HG03280 (cell line): Measurements from ENCODE around the gene ATP8A1.
"Not testable (repeated sequence)": the region's sequence is repeated elsewhere in the genome, so short reads cannot be mapped to it uniquely, and the experiment has no call there.

Source experiments
- ATAC-seq: cut with Tn5 transposase; IDR thresholded peaks from one replicate; pipeline ENCODE4 v1.9.1; 2021; ENCODE audit warnings: mild to moderate bottlenecking, moderate library complexity; ENCODE audit not compliant: unreplicated experiment

Gene ATP8A1

DNA sequence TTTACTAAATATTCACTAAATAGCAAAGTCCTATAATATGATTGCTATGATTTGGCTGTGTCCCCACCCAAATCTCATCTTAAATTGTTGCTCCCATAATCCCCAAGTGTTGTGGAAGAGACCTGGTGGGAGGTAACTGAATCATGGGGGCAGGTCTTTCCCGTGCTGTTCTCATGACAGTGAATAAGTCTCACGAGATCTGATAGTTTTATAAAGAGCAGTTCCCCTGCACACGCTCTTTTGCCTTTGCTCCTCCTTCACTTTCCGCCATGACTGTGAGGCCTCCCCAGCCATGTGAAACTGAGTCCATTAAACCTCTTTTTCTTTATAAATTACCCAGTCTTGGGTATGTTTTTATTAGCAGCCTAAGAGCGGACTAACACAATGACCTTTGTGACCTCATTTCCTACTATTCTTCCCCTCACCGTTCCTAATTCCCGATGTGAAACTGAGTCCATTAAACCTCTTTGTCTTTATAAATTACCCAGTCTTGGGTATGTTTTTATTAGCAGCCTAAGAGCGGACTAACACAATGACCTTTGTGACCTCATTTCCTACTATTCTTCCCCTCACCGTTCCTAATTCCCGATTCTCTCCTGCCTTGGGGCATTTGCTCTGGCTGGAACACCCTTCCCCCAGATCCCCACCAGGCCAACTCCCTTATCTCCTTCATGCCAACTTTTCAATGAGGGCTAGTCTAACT, 4.2 kb downstream of the ATP8A1 start:
- ATAC-seq: not testable (repeated sequence)

DNA sequence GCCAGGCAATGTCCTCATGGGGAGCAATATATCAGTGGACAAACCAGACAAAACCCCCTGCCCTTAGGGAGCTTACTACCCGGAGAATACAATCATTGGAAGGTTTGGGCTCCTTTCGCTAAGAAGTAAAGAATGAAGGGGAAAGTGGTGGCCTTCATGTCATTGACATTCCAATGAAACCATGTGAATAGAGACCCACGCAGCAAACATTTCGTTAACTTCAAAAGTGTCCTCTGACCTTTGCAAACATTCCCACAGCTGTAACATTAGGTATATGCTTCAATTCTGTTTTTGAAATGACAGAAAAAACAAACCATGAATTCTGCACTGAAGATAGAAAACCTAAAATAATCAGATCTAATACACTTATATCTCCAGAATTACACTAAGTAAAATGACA, 7.0 kb downstream of the ATP8A1 start:
- no peak for ATAC-seq

DNA sequence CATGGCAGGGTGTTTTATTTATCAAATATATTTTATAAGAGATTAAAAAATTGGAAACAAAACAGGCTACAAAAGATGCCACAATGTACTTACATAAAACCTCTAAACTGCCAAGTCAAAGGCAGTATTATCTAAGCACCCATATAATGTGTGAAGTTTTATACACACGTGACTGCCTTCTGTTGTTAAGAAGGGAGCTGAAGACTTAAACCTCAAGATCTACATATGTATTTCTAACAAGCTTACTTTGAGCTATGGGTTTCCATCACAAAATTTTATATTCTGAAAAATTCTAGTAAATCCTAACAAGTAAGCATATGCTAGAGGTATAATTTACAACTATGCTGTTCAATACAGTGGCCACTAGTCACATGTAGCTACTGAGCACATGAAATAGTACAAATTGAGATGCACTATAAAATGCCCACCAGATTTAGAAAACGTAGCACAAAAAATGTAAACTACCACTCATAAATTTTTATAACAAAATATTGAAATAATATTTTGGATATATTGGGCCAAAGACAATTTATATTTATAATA, 9.8 kb downstream of the ATP8A1 start:
- no peak for ATAC-seq

DNA sequence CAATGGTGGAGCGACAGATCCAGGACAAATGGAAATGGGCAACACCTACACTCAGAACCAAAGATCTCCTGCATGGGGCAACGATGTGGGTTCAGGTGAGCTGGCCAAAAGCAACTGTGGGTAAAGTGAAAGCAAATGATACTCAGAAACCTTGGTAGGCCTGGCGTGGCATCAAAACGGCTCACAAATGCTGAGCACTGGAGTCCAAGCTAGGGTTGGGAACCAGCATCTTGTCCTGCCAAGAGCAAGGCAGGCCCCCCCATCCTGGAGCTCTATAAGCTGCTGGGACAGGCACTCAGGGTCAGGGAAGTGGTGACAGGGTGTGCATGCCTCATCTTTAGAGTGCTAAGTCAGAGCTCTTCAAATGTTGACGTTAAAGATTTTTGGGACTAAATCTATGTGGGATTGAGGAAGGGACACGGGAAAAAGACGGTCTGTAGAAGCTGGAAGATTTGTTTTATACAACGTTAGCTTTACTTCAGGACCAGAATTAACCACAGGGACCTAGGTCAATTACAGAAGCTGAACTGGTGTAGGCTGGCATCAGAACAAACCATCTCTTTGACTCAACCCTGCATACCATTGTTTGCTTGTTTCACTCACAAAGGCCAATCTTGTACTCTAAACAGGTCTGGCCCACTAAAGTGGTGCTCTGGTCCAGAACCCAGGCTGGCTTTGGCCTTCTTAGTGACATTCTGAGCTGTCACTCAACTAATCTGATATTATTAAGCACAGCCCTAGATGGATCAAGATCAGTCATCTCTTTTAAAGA, 10.7 kb downstream of the ATP8A1 start:
- ATAC-seq: no peak

DNA sequence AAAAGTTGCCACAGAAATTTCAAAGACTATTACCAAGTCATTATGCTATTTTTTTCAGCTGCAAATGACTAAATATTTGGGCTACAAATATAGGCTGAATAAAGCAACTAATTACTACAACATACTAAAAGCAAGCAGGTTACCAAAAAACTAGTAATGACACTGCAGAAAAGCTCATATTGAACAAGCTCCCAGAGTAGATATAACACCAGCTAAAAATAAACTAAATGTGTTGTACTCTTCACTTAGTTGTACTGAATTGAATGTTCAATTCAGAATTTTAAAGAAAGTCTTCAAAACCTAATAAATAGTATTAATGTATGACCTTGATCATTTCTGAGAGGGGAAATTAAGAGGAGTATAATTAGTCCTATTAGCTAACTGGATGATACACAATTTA, 12.0 kb downstream of the ATP8A1 start:
- no peak for ATAC-seq

DNA sequence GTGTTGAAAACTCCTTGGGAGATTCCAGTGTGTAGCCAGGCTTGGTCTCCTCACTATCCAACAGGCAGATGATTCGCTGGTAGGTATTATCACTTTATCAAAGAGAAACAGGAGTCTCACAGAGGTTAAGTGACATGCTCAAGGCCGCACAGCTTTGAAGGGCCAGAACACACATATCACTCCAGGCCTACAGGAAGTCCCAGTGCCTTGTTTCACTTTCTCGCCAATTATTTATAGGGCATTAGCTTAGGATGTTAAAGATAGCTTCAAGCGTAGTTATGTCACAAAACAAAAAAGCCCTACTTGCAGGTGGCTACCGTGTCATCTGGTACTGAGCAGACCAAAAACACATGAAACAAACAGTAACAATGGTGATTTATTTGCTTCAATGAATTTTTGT, 13.2 kb downstream of the ATP8A1 start:
- ATAC-seq: peak; percentile 63

DNA sequence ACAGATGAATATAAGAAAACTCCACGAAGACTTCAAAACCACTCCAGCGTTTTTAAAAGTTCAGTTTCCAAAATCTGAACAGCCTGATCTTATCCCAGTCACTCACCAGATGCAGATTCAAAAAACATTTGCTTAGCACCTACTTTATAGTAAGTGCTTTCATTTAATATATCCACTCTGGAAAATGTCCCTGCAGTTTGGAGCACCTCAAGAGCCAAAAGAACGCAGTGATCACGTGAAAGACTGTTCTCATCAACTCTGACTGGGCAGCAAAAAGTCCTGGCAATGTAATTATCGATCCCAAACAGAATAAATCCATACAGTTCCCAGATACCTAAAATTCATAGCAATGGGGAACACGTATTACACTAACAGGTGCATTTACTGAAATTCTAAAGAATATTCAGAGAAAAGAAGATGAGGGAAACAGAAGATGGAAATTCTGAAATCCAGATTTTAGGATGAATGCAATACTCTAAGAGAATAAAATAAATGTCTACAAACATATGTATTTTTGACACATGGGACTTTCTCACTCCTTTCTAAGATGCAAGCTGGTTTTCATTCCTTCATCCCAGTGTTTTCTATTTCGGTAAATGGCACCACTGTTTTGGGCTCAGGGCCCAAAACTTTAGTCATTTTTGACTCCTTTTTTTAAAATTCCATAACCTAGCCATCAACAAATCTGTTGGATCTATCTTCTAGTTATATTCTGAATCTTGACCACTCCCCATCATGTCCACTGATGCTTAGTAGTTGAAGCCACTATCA, 13.9 kb downstream of the ATP8A1 start:
- ATAC-seq: no peak

DNA sequence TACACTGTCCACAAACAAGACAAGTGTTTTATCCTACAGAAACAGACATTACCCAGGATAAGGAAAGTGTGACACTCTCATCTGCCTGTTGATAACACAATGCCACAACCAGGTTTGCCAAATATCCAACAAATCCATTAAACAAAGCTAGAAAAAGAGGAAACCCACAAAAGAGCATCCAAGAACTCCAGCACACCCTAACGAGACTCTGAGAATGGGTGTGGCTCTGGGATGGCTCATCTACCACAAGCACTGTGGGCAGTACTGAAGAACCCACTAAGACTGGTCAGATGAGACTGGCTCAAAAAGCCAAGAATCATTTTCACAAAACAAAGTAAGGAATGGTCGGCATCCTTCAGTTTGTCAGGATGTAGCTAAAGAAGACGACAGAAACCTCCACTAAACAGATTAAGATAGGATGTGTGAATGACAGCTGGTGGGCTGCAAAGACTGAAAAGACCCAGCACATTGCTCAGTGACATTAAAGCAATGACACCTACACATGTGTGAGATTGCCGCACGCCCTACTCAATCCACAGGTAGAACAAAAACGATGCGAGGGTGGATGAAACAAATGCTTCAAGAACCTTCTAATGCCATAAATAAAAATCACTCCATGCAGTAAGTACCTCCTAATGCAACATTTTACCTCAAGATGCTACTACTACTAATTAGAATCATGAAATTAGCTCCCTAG, 14.7 kb downstream of the ATP8A1 start:
- peak; percentile 22 for ATAC-seq

DNA sequence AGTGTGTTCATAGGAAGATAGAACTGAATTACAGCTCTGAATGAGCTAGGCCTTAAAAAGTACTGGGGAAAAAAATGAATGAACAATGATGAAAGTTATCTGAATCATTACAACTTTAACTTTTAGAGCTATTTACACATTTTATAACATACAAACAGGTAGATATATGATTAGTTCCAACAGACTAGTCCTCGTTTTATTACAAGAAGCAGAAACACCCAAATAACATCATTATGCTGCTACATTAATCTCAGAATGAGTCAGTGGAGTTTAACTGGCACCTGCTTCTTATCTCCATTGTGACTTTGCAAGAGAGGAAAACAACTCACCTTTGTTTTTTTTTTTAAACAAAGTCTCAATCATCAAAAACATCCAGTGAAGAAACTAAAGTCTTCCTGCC, 15.2 kb downstream of the ATP8A1 start:
- ATAC-seq: no peak

DNA sequence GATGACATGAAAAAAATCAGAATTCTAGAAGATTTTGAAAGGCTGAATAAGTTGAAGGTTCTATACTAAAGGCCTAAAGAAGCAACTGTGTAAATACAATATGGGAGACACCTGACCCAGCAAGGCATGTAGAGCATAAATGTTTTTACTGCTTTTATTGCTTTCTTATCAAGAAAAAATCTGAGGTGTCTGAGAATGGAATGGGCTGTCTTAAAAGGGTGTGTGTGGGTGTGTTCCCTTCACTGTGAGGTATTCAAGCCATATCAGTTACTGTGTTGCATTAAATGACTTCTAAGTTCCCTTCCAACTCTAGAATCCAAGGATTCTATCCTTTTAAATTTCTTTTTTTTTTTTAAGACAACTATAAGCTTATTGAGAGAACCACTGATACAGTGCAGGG, 15.7 kb downstream of the ATP8A1 start:
- no peak for ATAC-seq

DNA sequence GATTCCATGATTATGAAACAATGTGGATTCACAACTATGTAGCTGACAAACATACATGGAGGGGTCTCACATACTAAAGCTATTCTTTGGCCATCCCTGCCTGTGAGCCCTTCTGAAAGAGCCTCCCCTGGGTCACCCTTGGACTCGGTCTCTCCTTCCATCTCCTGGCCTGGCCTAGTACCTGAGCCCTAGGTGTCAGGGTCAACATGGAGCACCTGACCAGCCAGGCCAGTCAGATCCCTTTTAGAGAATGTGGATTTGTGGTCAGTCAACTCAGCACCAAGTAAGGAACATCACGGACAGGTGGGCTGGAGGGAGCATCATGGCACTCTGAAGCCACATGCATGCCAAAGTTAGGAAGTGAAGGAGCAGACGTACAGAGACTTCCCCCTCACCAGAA, 16.3 kb downstream of the ATP8A1 start:
- ATAC-seq: no peak

DNA sequence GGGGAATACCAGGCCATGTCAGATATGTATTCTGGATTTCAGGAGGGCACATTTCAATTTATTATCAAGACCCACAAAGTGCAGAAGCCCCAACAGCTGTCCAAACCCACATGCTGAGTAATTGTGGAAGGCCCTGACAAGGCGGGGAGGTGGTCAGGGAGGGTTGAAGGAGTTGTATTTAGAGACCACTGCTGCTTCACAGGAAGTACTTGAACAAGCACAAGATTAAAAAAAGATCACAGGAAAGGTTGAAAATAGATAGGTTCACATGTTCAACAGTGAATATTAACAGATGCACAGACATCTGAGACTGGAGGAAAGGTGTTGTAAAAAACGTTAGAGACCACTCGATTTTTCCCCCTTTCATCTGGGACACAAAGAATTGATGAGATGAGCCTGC, 17.9 kb downstream of the ATP8A1 start:
- ATAC-seq: peak; percentile 39

DNA sequence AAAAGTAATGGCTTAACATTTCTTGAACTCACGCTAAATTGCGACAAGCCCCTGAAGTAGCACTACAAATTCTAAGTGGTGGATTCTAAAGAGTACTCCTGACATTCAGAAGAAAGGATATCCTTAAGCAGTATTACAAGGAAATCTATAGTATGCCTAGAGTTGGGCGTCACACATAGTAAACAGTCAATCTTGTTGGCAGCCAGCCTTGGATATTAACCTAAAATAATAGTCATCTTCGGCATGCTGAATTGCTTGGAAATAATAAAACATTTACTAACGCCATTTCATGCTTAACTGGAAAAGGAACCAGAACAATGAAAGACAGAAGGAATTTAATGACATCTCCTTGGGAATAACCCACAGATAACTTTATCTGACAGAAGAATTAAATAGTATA, 18.6 kb downstream of the ATP8A1 start:
- no peak for ATAC-seq

DNA sequence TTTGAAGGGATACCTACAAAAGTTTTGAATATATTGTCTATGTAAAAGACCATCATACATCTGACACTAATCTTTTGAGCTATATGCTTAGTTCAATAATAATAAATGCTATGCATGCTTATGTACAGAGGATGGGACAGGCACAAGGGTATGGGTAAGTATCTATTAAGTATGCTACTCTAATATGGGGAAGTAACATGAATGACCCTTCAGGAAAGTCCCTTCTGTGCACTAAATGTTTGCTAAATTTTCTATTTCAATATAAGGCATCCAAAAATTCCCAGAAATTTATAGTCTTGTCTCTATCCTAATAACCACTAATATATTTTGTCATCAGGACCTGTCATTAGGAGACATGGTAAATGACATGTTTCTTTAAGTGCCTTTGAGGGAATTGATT, 19.0 kb downstream of the ATP8A1 start:
- no peak for ATAC-seq

DNA sequence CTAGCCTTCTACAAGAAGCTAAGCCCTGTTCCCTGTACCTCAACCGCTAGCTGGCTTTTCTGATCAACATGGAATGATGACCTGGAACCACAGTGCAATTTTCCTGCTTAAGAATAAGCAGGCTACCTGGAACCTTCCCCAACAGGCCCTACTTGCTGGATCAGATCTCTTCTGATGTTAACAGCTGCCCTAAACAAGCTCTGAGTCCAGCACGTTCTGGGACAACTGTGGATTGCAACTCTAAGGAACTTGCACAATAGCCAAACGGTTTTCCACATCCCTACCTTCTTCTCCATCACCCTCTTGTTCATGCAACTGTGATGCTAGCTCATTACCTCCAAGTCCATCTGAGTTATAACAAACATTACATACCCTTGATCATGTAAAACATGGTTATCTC, 19.8 kb downstream of the ATP8A1 start:
- no peak for ATAC-seq

DNA sequence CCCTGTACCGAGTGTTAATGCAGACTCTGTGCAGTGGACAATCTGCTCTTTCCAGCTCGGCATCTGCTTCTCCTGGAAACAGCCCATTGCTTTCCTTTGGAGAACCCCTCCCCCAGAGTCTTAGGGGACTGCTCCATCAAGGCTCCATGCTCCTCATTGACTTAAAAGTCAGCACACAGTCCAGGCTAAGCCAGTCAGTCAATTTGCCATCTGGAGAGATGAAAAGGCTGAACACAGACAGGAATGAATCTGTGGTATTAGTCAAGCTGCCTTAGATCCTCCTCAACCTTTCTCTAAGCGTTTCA, 20.3 kb downstream of the ATP8A1 start:
- no peak for ATAC-seq

DNA sequence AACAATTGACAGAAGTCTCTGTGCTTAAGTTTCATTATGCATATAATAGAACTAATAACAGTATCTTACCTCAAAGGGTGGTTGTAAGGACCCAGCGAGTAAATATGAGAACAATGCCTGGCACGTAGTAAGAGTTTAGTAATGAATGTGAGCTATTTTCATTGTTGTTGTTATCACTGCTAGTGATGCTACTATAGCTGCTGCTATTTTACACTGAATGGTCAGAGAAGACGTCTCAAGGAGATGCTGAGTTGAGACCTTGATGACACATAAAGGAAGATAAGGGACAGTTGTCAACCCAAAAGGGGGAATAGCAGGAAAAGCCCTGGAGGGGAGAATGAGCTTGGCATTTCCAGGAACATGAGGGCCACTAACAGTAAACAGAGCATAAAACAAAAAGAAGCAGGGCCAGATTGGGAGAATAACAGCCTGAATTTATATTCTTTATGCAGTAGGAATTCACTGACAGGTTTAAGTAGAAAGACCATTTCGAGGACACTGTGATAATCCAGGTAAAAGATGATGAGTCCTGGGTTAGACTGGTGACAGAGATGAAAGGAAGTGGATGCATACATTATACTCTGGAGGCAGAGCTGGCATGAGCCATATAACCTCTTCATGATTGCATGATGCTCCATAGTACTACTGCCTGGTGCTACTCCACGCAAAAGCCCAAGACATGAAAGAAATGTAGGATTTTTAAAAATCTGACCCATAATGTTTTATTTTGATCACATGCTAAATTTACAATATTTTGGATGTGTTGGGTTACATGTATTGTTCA, 23.1 kb downstream of the ATP8A1 start:
- ATAC-seq: peak; percentile 79

DNA sequence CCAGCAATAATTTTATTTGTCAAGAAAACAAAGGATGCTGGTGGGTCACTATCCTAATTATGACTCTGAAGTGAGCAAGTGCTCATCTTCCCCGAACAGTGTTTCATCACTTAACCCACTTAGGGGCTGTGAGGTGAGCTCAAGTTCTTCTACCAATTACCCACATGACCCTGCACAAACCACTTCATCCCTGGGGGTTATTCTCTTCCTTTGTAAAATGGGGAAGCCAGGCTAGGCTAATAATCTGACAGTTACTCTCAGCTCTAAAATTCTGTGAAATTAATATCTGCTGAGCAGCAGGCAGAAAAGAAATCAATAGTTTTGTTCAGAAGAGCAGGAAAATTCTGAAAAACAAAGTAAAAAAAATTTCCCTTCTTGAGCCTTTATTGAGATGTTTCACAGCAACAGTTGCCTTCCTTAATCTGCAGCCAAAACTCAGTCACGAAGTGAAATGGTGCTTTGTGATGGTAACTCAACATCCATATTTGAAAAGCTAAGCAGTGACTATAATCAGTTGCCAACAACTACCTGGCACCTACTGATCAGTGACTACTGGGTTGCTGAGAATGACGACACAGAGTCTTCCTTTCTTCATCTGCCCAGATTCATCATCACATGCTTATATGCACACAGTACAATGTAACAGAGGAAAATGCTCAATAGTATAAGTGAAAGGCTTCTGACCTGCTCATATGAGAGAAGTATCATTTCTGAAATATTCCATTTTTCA, 24.1 kb downstream of the ATP8A1 start:
- ATAC-seq: no peak

DNA sequence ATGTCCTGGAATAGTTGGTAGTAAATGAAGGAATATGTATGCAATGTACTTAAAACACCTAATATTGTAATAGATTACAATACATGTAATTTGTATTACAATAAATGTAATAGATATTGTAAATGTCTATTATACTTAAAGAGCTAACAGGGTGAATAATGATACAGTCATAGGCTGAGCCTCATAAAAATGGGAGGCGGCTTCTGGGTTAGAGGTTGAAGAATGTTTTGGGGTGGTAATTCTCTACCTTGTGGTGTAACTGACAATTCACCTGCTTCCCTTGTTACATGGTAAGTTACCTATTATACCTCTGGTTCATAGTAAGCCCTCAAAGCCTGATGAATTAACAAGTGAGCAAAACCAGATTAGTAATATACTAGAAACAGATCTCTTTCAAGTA, 26.0 kb downstream of the ATP8A1 start:
- no peak for ATAC-seq

DNA sequence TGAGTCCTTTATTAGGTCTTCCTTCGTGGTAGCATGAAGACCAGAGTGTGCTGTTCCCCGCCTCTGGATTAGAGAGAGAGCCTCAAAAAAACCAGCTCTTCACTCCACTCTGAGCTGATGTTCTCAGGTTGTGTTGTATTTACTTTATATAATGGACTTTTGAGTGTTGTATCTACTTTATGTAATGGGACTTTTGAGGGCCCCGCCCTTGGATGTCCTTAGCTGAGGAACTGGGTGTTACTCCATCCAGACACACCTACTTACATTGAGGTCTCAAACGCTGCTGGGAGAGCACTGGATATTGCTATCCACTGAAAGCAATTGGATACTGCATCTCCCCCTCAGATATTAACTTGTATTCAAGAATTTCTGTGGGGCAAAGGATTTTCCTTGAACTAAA, 28.2 kb downstream of the ATP8A1 start:
- no peak for ATAC-seq
